HepG2 (cell line): ENCODE data around the gene UBE2J1. TPM values are rescaled to one million over a fixed set of nuclear protein-coding genes. Genes with fewer than 3 reads are reported as not detected.

Source experiments
- ATAC-seq: fragments of 200-7000 bp; cut with Tn5 transposase; 3 replicates; pipeline ENCODE4 v1.9.1; 2020; ENCODE audit warnings: mild to moderate bottlenecking, moderate library complexity
- BruUV-seq: library from RNA; stranded (reverse); fragments of 400-500 nt; replicated peaks from 2 replicates; lab custom pipeline; 2021; lab: Mats Ljungman, UMichigan
- CTCF ChIA-PET: fragments of 300-600 bp; formaldehyde crosslinking; extraction: SDS; loops from one replicate; lab custom pipeline; 2021; ENCODE audit warnings: low total read pairs, inconsistent platforms, low intra/inter-chr PET ratio; lab: Yijun Ruan, JAX
- POLR2A ChIA-PET: fragments of 350-600 bp; sonication (Branson Sonifier 250); formaldehyde crosslinking; loops from one replicate; lab custom pipeline; 2020; ENCODE audit warnings: antibody characterized with exemption, inconsistent platforms; lab: Yijun Ruan, JAX
- DNase-seq: peaks from one replicate; pipeline ENCODE4 v3.0.0-alpha.2; 2015; ENCODE audit warnings: low spot score
- FAIRE-seq: peaks from 3 replicates; lab custom pipeline; 2011; peaks lifted over from hg19 to GRCh38; lab: Jason Lieb, UNC
- H2AFZ ChIP-seq: one replicate; pipeline ENCODE4 v1.6.1; 2011; ENCODE audit warnings: low read length, inconsistent platforms
- H3K27ac ChIP-seq: fragments of 300-600 bp; 3 replicates; pipeline ENCODE4 v1.8.0; 2011; ENCODE audit warnings: mixed run types, mild to moderate bottlenecking, mixed read lengths, low read length, inconsistent platforms; ENCODE audit not compliant: insufficient read depth; ENCODE audit errors: extremely low read length
- H3K27me3 ChIP-seq, 2 experiments: fragments of 200-600 bp in 1 of 2; 2 replicates in 1 of 2; 3 replicates in 1 of 2; pipeline versions ENCODE4 v1.6.0 to v1.8.0; 2011; ENCODE audit warnings: low read length in 2 of 2, mild to moderate bottlenecking in 2 of 2, moderate library complexity in 2 of 2, inconsistent platforms in 1 of 2; ENCODE audit not compliant: insufficient read depth in 2 of 2, control insufficient read depth in 1 of 2
- H3K36me3 ChIP-seq, 2 experiments: fragments of 200-600 bp in 1 of 2; replicated peaks in 1 of 2; 2 replicates in 1 of 2; 3 replicates in 1 of 2; pipeline versions ENCODE4 v1.5.1 to v1.8.0; 2011; ENCODE audit warnings: low read length in 2 of 2, inconsistent platforms in 1 of 2; ENCODE audit not compliant: insufficient read depth in 2 of 2, control insufficient read depth in 1 of 2
- H3K4me1 ChIP-seq: 2 replicates; pipeline ENCODE4 v1.5.1; 2012; ENCODE audit warnings: low read length, inconsistent platforms; ENCODE audit not compliant: insufficient read depth
- H3K4me2 ChIP-seq: 2 replicates; pipeline ENCODE4 v1.6.0; 2011; ENCODE audit warnings: low read depth, low read length, inconsistent platforms
- H3K4me3 ChIP-seq, 3 experiments: fragments of 200-600 bp in 1 of 3; sonication (generic), shearing (Covaris generic) in 1 of 3; replicated peaks in 1 of 3; 2 replicates each; pipeline ENCODE4 v1.5.1; 2011 to 2016; ENCODE audit warnings: low read length in 3 of 3, inconsistent platforms in 2 of 3, low read depth in 2 of 3, mild to moderate bottlenecking in 2 of 3, control low read depth in 1 of 3, mixed read lengths in 1 of 3; ENCODE audit not compliant: insufficient read depth in 1 of 3
- H3K79me2 ChIP-seq: one replicate; pipeline ENCODE4 v1.6.1; 2011; ENCODE audit warnings: low read length, inconsistent platforms; ENCODE audit not compliant: insufficient read depth
- H3K9ac ChIP-seq: 2 replicates; pipeline ENCODE4 v1.6.0; 2011; ENCODE audit warnings: mild to moderate bottlenecking, low read depth, low read length, inconsistent platforms; ENCODE audit not compliant: insufficient read depth
- H3K9me3 ChIP-seq: 2 replicates; pipeline ENCODE4 v1.5.1; 2012; ENCODE audit warnings: mild to moderate bottlenecking, low read length
- H4K20me1 ChIP-seq: 2 replicates; pipeline ENCODE4 v1.6.0; 2011; ENCODE audit warnings: inconsistent platforms, mild to moderate bottlenecking, low read length, moderate library complexity; ENCODE audit not compliant: insufficient read depth
- ERF ChIP-seq: IDR thresholded peaks from 2 replicates; pipeline ENCODE4 v1.6.1; 2018; ENCODE audit warnings: missing biosample characterization, missing genetic modification reagents
- GPBP1L1 ChIP-seq: sonication (generic); formaldehyde crosslinking; IDR thresholded peaks from 2 replicates; pipeline ENCODE4 v1.5.0; 2020; ENCODE audit warnings: mild to moderate bottlenecking, missing genetic modification reagents
- NFATC3 ChIP-seq: sonication (generic); formaldehyde crosslinking; IDR thresholded peaks from 2 replicates; pipeline ENCODE4 v1.5.1; 2020; ENCODE audit warnings: mild to moderate bottlenecking, missing genetic modification reagents
- NFIB ChIP-seq: sonication (generic); formaldehyde crosslinking; IDR thresholded peaks from 2 replicates; pipeline ENCODE4 v1.9.0; 2021; ENCODE audit warnings: missing genetic modification reagents, mild to moderate bottlenecking, borderline replicate concordance
- NR2F1 ChIP-seq, 2 experiments: fragments of 450-650 bp in 1 of 2; formaldehyde crosslinking in 1 of 2; IDR thresholded peaks; 2 replicates each; pipeline versions ENCODE4 v1.5.0 to v1.6.1; 2016 to 2020; ENCODE audit warnings: mild to moderate bottlenecking in 1 of 2, missing compliant biosample characterization in 1 of 2, missing genetic modification reagents in 1 of 2, moderate library complexity in 1 of 2
- PHF5A ChIP-seq: IDR thresholded peaks from one replicate; pipeline ENCODE4 v1.6.1; 2018; ENCODE audit warnings: low read depth, missing genetic modification reagents; ENCODE audit not compliant: unreplicated experiment
- ZNF329 ChIP-seq: sonication (generic); formaldehyde crosslinking; IDR thresholded peaks from 2 replicates; pipeline ENCODE4 v1.9.0; 2021; ENCODE audit warnings: low read depth, mild to moderate bottlenecking, missing genetic modification reagents
- ZNF574 ChIP-seq: sonication (generic); formaldehyde crosslinking; IDR thresholded peaks from 2 replicates; pipeline ENCODE4 v1.4.0; 2020; ENCODE audit warnings: missing genetic modification reagents
- ZNF816 ChIP-seq: sonication (generic); formaldehyde crosslinking; IDR thresholded peaks from 2 replicates; pipeline ENCODE4 v1.8.0; 2022; ENCODE audit warnings: missing genetic modification reagents, mild to moderate bottlenecking, borderline replicate concordance
- ZXDC ChIP-seq: sonication (generic); formaldehyde crosslinking; IDR thresholded peaks from 2 replicates; pipeline ENCODE4 v1.5.0; 2020; ENCODE audit warnings: mild to moderate bottlenecking, missing genetic modification reagents
- WGBS: methylation state at CpG from one replicate; pipeline ENCODE4 v1.1.6; 2017; ENCODE audit warnings: low lambda C conversion rate; 5-methylcytosine and 5-hydroxymethylcytosine counted together
- in situ Hi-C: cut with HindIII; loops from 2 replicates; pipeline ENCODE4 v1.10.0; 2017; ENCODE audit warnings: low pct_unique_long_range_greater_than_20kb; ENCODE audit not compliant: extremely low pct_ligation_motif_present
- intact Hi-C: fragments of 100-400 bp; cut with micrococcal nuclease; formaldehyde crosslinking; loops from one replicate; pipeline ENCODE4 v1.10.0; 2022; ENCODE audit not compliant: unreplicated experiment
- polyA plus RNA-seq, 8 experiments: library from polyadenylated mRNA; depleted of rRNA in 3 of 8; stranded (reverse) in 7 of 8; unstranded in 1 of 8; fragments of >200 nt; fragmentation: Illumina TruSeq in 4 of 8; extraction: Trizol in 4 of 8; gene quantifications; 2 replicates each; pipeline versions ENCODE4 v1.2.1 to v1.2.3, GENCODE V29; 2011 to 2016; ENCODE audit warnings: low read depth in 4 of 8, missing spikeins in 1 of 8, mixed read lengths in 1 of 8; ENCODE audit not compliant: insufficient read depth in 1 of 8
- total RNA-seq, 5 experiments: library from RNA; depleted of rRNA; stranded (reverse); fragments of >200 nt; fragmentation: Illumina TruSeq; extraction: Trizol; gene quantifications; 2 replicates each; pipeline ENCODE4 v1.2.3, GENCODE V29; 2016; ENCODE audit warnings: low read depth in 1 of 5

UBE2J1 gene
- total and polyA plus RNA-seq, 2 of the 13 experiments (the other 11 are each of a cell fraction or from before 2014, with no cell fraction given), result 19.3 to 24.6 TPM

- in situ Hi-C loops (no loop called here), intact Hi-C loops (no loop called here)
- Histone ChIP-seq H2AFZ (no peak overlapping the region), H3K36me3 (no peaks in the 10 kb centered on the region), H3K27me3 (no peaks in the 10 kb centered on the region), H3K27ac (no peak overlapping the region), H3K79me2 (peaks cover 4% of the 10 kb centered on the region), H3K4me1 (peaks cover 15% of the 10 kb centered on the region), H3K9me3 (no peaks in the 10 kb centered on the region), H3K4me2 (no peak overlapping the region), H3K4me3 (no peak overlapping the region), H4K20me1 (no peaks in the 10 kb centered on the region), H3K9ac (no peak overlapping the region)
- BruUV-seq, result no TSS peak
- no peak for FAIRE-seq
- CTCF ChIA-PET, result no interaction called here
- TF ChIP-seq ZNF329 (CRISPR knock-in tag) (no peak), ZNF574 (no peak), GPBP1L1 (CRISPR knock-in tag) (no peak), ZNF816 (CRISPR knock-in tag) (no peak), ERF (CRISPR knock-in tag) (no peak), NFIB (no peak), PHF5A (CRISPR knock-in tag) (no peak), NFATC3 (CRISPR knock-in tag) (no peak), NR2F1 (CRISPR knock-in tag; IDR thresholded peaks at IDR 0.05) (no peak), ZXDC (CRISPR knock-in tag) (no peak)
- ATAC-seq, result no peak
- POLR2A ChIA-PET, result no interaction called here
- 2% methylated on average over 1 of the region's 1 CpG for WGBS
- DNase-seq, result no peak
Observed at GRCh38 chr6:89356642-89357170, 4.2 kb upstream of the UBE2J1 start.
